SH-SY5Y (cell line): Measurements from ENCODE around the gene ADAMTSL3.

Experiments
- GATA2 ChIP-seq: IDR thresholded peaks from 2 replicates; pipeline ENCODE4 v1.6.1; 2011; ENCODE audit warnings: mild to moderate bottlenecking, low read depth, low read length
- GATA3 ChIP-seq: IDR thresholded peaks from 2 replicates; pipeline ENCODE4 v1.6.1; 2011; ENCODE audit warnings: low read depth, mild to moderate bottlenecking, low read length, moderate library complexity

The ADAMTSL3 gene

GRCh38 chr15:83708328-83708727, 54.4 kb downstream of the ADAMTSL3 start:
- TF ChIP-seq GATA2 (no peak), GATA3 (no peak)

GRCh38 chr15:83709241-83709640, 55.3 kb downstream of the ADAMTSL3 start:
- TF ChIP-seq GATA3 (no peak), GATA2 (no peak)

DNA sequence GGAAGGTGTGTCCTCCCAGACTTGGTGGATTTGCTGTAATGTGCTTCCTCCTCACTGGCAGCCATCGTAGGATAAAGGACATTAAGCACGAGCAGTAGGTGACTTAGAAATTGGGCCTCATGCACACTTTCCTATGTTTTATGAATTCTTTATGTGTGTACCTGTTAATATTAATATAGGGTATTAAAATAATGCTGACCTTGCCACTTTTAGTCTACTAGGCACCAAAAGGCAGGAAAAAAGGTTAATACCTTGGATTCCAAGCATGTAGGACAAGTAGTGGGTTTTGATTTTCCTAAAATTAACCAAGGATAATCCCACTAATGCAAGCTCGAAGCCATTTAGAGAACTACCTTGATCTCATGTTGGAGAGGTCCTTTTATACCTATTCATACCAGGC, 55.9 kb downstream of the ADAMTSL3 start:
- no peak for TF ChIP-seq GATA3
- TF ChIP-seq GATA2, result no peak

DNA sequence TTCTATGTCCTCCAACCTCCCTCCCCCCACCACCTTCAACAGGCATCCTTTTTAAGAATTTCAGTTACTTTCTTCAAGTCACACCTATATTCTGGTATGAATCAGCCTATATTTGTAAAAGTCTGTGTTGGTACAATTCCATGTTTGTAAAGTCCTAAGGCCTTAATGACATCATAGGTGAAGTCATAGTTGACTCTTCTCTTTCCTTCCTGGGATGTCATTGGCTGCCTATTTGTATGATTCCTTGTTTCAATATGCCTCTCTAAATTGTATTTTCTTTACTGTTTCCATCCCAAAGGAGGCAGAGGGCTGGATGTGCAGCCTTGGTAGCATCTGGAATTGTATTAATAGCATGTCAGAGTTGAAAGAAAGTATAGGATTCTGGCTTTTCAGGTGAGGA, 56.5 kb downstream of the ADAMTSL3 start:
- TF ChIP-seq GATA2 (no peak), GATA3 (no peak)

- TF ChIP-seq GATA2, result no peak
- TF ChIP-seq GATA3, result no peak
Measured at GRCh38 chr15:83711236-83711635, 57.3 kb downstream of the ADAMTSL3 start.

- TF ChIP-seq GATA3 (no peak), GATA2 (no peak)
Measured at GRCh38 chr15:83713242-83713641, 59.3 kb downstream of the ADAMTSL3 start.

GRCh38 chr15:83714939-83715628, 61.2 kb downstream of the ADAMTSL3 start:
- TF ChIP-seq GATA3, result no peak
- no peak for TF ChIP-seq GATA2

- TF ChIP-seq GATA2 (no peak), GATA3 (no peak)
Measured at GRCh38 chr15:83716605-83717004, 62.7 kb downstream of the ADAMTSL3 start.

- TF ChIP-seq GATA2 (no peak), GATA3 (no peak)
Measured at GRCh38 chr15:83717010-83717409, 63.1 kb downstream of the ADAMTSL3 start.

GRCh38 chr15:83720468-83720867, 66.5 kb downstream of the ADAMTSL3 start:
- TF ChIP-seq GATA3 (no peak), GATA2 (no peak)

DNA sequence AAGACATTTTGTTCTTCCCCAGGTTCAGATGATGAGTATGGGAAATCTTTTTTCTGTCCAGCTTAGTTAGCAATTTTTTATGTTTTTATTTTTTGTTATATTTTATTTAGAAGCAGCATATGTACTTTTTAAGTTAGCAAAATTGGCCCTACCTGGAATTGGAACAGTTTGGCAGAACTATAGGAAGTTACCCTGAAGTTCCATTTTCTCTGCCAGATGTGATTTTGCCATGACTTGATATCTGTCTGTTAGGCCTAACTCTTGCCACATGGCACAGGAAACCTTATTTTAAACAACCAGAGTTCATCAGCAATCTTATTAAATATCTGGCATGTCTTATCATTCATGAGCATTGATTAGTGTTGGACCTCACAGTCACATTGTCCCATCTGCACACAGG, 67.1 kb downstream of the ADAMTSL3 start:
- TF ChIP-seq GATA2 (no peak), GATA3 (no peak)

DNA sequence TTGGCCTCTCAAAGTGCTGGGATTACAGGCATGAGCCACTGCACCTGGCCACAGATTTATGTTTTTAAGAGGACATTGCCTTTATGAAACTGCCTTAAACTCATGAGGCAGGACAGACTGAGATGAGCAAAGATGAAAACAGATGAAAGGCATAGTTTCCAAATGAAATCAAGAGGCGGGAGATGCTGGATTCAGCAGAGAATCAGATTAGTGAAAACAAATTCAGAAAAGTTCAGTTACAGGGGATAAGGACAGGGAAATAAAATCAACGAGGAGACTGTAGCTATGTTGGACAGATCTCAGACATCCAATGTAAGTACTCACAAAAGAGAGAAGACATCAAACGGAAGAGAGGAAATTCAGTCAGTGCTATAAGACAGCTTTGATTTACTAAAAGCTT, 68.1 kb downstream of the ADAMTSL3 start:
- no peak for TF ChIP-seq GATA3
- no peak for TF ChIP-seq GATA2

- no peak for TF ChIP-seq GATA3
- TF ChIP-seq GATA2, result no peak
Measured at GRCh38 chr15:83723216-83723615, 69.3 kb downstream of the ADAMTSL3 start.

DNA sequence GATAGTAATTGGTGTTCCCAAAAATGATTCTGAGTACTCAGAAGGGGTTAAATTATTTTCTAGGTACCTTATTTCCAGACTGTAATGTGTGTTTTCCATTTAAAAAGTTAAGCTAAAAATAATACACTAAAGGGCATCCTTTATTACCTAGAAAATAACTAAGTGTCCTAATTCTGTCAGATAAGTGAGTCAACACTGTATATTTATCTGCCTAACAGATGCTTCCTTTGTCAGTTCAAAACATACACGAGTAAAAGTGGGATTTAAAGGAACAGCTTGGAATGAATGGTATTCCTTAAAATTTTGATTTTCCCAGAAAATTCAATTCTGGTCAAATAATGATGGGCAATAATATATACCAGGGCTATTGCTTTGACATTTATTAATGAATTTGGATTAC, 78.3 kb downstream of the ADAMTSL3 start:
- TF ChIP-seq GATA3 (no peak), GATA2 (no peak)

DNA sequence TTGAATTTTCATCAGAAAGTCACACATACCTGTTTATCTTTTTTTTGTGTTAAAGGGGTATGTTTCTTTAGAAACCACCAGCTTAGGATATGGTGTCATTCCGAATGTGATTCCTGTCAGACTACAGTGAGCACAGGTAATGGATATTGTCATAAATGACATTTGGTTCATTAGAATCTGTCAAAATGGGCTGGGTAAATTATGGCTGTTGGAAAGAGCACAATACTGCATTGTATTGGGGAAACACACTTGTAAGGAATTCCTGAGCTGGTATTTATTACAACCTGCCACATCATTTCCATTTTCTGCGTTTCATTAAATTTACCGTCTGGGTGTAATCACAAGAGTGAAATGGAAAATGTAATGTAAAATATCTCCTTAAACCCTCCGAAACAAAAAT, 78.8 kb downstream of the ADAMTSL3 start:
- TF ChIP-seq GATA2 (no peak), GATA3 (no peak)

DNA sequence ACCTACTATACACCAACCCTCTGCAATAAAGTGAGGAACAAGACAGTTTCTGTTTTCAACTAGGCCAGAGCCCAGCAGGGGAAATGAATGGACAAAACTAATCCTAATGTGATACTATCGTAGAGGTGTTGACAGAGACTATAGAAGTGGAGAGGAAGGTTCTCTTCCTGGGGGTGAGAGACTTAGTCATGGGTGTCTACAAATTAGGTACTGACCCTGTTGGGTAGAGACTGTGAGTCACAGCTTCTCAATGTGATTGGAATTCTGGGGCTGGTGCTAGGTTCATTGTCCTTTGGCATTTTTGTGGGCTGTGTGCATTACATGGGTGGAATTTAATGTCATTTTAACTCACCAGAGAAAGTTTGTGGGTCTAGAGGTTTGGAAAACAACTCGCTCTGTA, 79.3 kb downstream of the ADAMTSL3 start:
- TF ChIP-seq GATA3, result no peak
- no peak for TF ChIP-seq GATA2
